NCI-H1930 (cell line): ENCODE data around the gene CD300LF.

Experiments
- DNase-seq, 2 experiments: peaks; one replicate each; lab custom pipeline; 2025; lab: John Stamatoyannopoulos, UW

CD300LF gene

GRCh38 chr17:74729866-74730265 lies 17.1 kb upstream of the CD300LF start:
- no peak for DNase-seq

GRCh38 chr17:74729368-74729767 lies 16.6 kb upstream of the CD300LF start:
- no peak for DNase-seq

GRCh38 chr17:74728702-74729075 lies 16.0 kb upstream of the CD300LF start:
- DNase-seq = no peak

GRCh38 chr17:74728033-74728701 lies 15.4 kb upstream of the CD300LF start:
- no peak for DNase-seq

GRCh38 chr17:74725111-74725510 lies 12.4 kb upstream of the CD300LF start:
- no peak for DNase-seq

- no peak for DNase-seq
Measured at GRCh38 chr17:74723891-74724290, 11.2 kb upstream of the CD300LF start.

GRCh38 chr17:74722782-74723181 lies 10.1 kb upstream of the CD300LF start:
- no peak for DNase-seq

- DNase-seq = no peak
Measured at GRCh38 chr17:74720506-74720905, 7.8 kb upstream of the CD300LF start.

- DNase-seq = no peak
Measured at GRCh38 chr17:74715144-74715543, 2.4 kb upstream of the CD300LF start.

- DNase-seq = no peak
Measured at GRCh38 chr17:74713171-74713755, 540 bp upstream of the CD300LF start.

- no peak for DNase-seq
Measured at GRCh38 chr17:74712301-74712700, 422 bp downstream of the CD300LF start.

- DNase-seq = no peak
Measured at GRCh38 chr17:74711058-74711824, 1.5 kb downstream of the CD300LF start.

GRCh38 chr17:74704544-74704943 lies 8.2 kb downstream of the CD300LF start:
- no peak for DNase-seq

- DNase-seq = no peak
Measured at GRCh38 chr17:74703311-74703710, 9.4 kb downstream of the CD300LF start.

GRCh38 chr17:74702116-74702871 lies 10.4 kb downstream of the CD300LF start:
- no peak for DNase-seq

- DNase-seq = no peak
Measured at GRCh38 chr17:74699236-74699635, 13.5 kb downstream of the CD300LF start.

- no peak for DNase-seq
Measured at GRCh38 chr17:74698069-74698468, 14.7 kb downstream of the CD300LF start.

GRCh38 chr17:74697515-74697914 lies 15.2 kb downstream of the CD300LF start:
- no peak for DNase-seq

- DNase-seq = no peak
Measured at GRCh38 chr17:74695629-74696028, 17.1 kb downstream of the CD300LF start.

- no peak for DNase-seq
Measured at GRCh38 chr17:74694081-74694480, 18.6 kb downstream of the CD300LF start.

- DNase-seq = no peak
Measured at GRCh38 chr17:74691151-74691550, 21.6 kb downstream of the CD300LF start.

GRCh38 chr17:74690409-74690825 lies 22.3 kb downstream of the CD300LF start:
- no peak for DNase-seq

- no peak for DNase-seq
Measured at GRCh38 chr17:74687886-74688285, 24.8 kb downstream of the CD300LF start.
